CD14-positive monocyte (primary cell): ENCODE data around the gene TBC1D20. TPM values are rescaled to one million over a fixed set of nuclear protein-coding genes. Genes with fewer than 3 reads are reported as not detected.

Experiments
- DNase-seq, 3 donors: peaks; one replicate each; pipeline ENCODE4 v3.0.0-alpha.2; 2011 to 2022
- H2AFZ ChIP-seq: 2 replicates; pipeline ENCODE4 v1.6.0; 2012; ENCODE audit warnings: mild to moderate bottlenecking, low read depth, low read length, inconsistent platforms; ENCODE audit not compliant: insufficient read depth, poor library complexity, severe bottlenecking
- H3K27ac ChIP-seq, 2 donors: 1 replicate in 1 of 2; 2 replicates in 1 of 2; pipeline ENCODE4 v1.5.1; 2012 to 2013; ENCODE audit warnings: low read length in 2 of 2, control low read depth in 1 of 2, inconsistent platforms in 1 of 2, low read depth in 1 of 2, mild to moderate bottlenecking in 1 of 2
- H3K27me3 ChIP-seq, 2 donors: one replicate each; pipeline versions ENCODE4 v1.6.0 to v1.6.1; 2011 to 2013; ENCODE audit warnings: low read length in 2 of 2; ENCODE audit not compliant: control insufficient read depth in 2 of 2, insufficient read depth in 2 of 2
- H3K36me3 ChIP-seq, 2 donors: replicated peaks in 1 of 2; 1 replicate in 1 of 2; 2 replicates in 1 of 2; pipeline versions ENCODE4 v1.5.1 to v1.6.1; 2012 to 2013; ENCODE audit warnings: low read length in 2 of 2, control low read depth in 1 of 2, inconsistent platforms in 1 of 2, mild to moderate bottlenecking in 1 of 2; ENCODE audit not compliant: insufficient read depth in 2 of 2, control insufficient read depth in 1 of 2
- H3K4me1 ChIP-seq, 2 donors: 1 replicate in 1 of 2; 2 replicates in 1 of 2; pipeline versions ENCODE4 v1.5.1 to v1.6.1; 2012 to 2013; ENCODE audit warnings: low read length in 2 of 2, control low read depth in 1 of 2, inconsistent platforms in 1 of 2, mild to moderate bottlenecking in 1 of 2, moderate library complexity in 1 of 2; ENCODE audit not compliant: insufficient read depth in 2 of 2, control insufficient read depth in 1 of 2
- H3K4me2 ChIP-seq: replicated peaks from 2 replicates; pipeline ENCODE3; 2012; ENCODE audit warnings: low read length, moderate library complexity, mild to moderate bottlenecking; ENCODE audit not compliant: poor library complexity, severe bottlenecking; ENCODE audit errors: extremely low read depth
- H3K4me3 ChIP-seq, 3 experiments: fragments of 200-600 bp in 1 of 3; sonication (generic) in 1 of 3; replicated peaks in 1 of 3; 1 replicate in 2 of 3; 2 replicates in 1 of 3; pipeline ENCODE4 v1.5.1; 2011 to 2013; ENCODE audit warnings: low read length in 3 of 3, mild to moderate bottlenecking in 3 of 3, control low read depth in 2 of 3, low read depth in 2 of 3, inconsistent platforms in 1 of 3, moderate library complexity in 1 of 3
- H3K79me2 ChIP-seq: 2 replicates; pipeline ENCODE4 v1.6.0; 2012; ENCODE audit warnings: mild to moderate bottlenecking, control low read depth, inconsistent platforms, low read length, moderate library complexity; ENCODE audit not compliant: insufficient read depth
- H3K9ac ChIP-seq: 2 replicates; pipeline ENCODE4 v1.6.0; 2017; ENCODE audit warnings: low read length, mild to moderate bottlenecking; ENCODE audit not compliant: insufficient read depth, poor library complexity, severe bottlenecking
- H3K9me3 ChIP-seq, 2 donors: replicated peaks in 1 of 2; 1 replicate in 1 of 2; 2 replicates in 1 of 2; pipeline versions ENCODE4 v1.5.1 to v1.6.1; 2012 to 2013; ENCODE audit warnings: low read length in 2 of 2, control low read depth in 1 of 2; ENCODE audit not compliant: control insufficient read depth in 1 of 2, insufficient read depth in 1 of 2
- H4K20me1 ChIP-seq: 2 replicates; pipeline ENCODE4 v1.6.0; 2012; ENCODE audit warnings: mild to moderate bottlenecking, low read length, control low read depth, moderate library complexity; ENCODE audit not compliant: insufficient read depth
- H3K27ac Mint-ChIP-seq, 7 donors: one replicate each; pipeline ENCODE4 v1.8.0; 2020; ENCODE audit warnings: mild to moderate bottlenecking in 7 of 7, mixed read lengths in 7 of 7, moderate library complexity in 6 of 7, inconsistent platforms in 2 of 7
- H3K27me3 Mint-ChIP-seq, 3 donors: one replicate each; pipeline ENCODE4 v1.8.0; 2021 to 2022; ENCODE audit warnings: low read depth in 3 of 3, mild to moderate bottlenecking in 3 of 3, mixed read lengths in 3 of 3, moderate library complexity in 3 of 3, inconsistent platforms in 1 of 3
- H3K36me3 Mint-ChIP-seq, 2 donors: one replicate each; pipeline ENCODE4 v1.8.0; 2020; ENCODE audit warnings: mixed read lengths in 2 of 2, inconsistent platforms in 1 of 2, mild to moderate bottlenecking in 1 of 2
- H3K4me1 Mint-ChIP-seq: one replicate; pipeline ENCODE4 v1.8.0; 2020; ENCODE audit warnings: mild to moderate bottlenecking, mixed read lengths
- H3K4me3 Mint-ChIP-seq, 2 donors: one replicate each; pipeline ENCODE4 v1.8.0; 2020; ENCODE audit warnings: mild to moderate bottlenecking in 2 of 2, mixed read lengths in 2 of 2, moderate library complexity in 1 of 2
- H3K9me3 Mint-ChIP-seq, 7 donors: one replicate each; pipeline ENCODE4 v1.8.0; 2020 to 2022; ENCODE audit warnings: mixed read lengths in 7 of 7, mild to moderate bottlenecking in 6 of 7, moderate library complexity in 6 of 7, inconsistent platforms in 2 of 7
- CTCF ChIP-seq: fragments of 200-600 bp; IDR thresholded peaks from one replicate; pipeline ENCODE4 v1.8.0; 2022; ENCODE audit warnings: antibody characterized with exemption, mild to moderate bottlenecking
- WGBS: methylation state at CpG from one replicate; pipeline ENCODE4 v1.1.5; 2013; ENCODE audit warnings: missing lambda C conversion rate; ENCODE audit not compliant: insufficient coverage; 5-methylcytosine and 5-hydroxymethylcytosine counted together
- intact Hi-C, 2 donors: fragments of 100-400 bp; cut with micrococcal nuclease; formaldehyde crosslinking; loops; one replicate each; pipeline versions ENCODE4 v1.15.0 to v1.15.1; 2023
- polyA plus RNA-seq, 3 donors: library from polyadenylated mRNA; depleted of rRNA in 1 of 3; unstranded in 2 of 3; stranded (reverse) in 1 of 3; fragments of 300-500 nt in 2 of 3; fragments of >200 nt in 1 of 3; fragmentation: Illumina TruSeq in 2 of 3; gene quantifications; 1 replicate in 2 of 3; 2 replicates in 1 of 3; pipeline ENCODE4 v1.2.3, GENCODE V29; 2012 to 2021

TBC1D20 gene
- polyA plus RNA-seq, 3 donors, result 10.5 to 24.7 (median 11.3) TPM

- H2AFZ ChIP-seq, result no peak overlapping the region
- H3K27me3 Mint-ChIP-seq, result peaks cover 0 to 2% (median 2%) of the 10 kb centered on the region in 3 donors
- peak overlapping the region in 1 of 2 donors; percentile 23 for H3K27ac ChIP-seq
- no peak overlapping the region for H3K4me3 ChIP-seq
- no peaks in the 10 kb centered on the region for H3K27me3 ChIP-seq
- H3K4me3 Mint-ChIP-seq, result peak overlapping the region in 1 of 2 donors; percentile 34
- H3K9me3 Mint-ChIP-seq, result no peaks in the 10 kb centered on the region
- H4K20me1 ChIP-seq, result peaks cover 11% of the 10 kb centered on the region
- H3K36me3 ChIP-seq, result peaks cover 53 to 85% of the 10 kb centered on the region in 2 donors
- H3K9ac ChIP-seq, result no peak overlapping the region
- no peak overlapping the region for H3K4me2 ChIP-seq
- H3K36me3 Mint-ChIP-seq, result peaks cover 65 to 89% of the 10 kb centered on the region in 2 donors
- H3K9me3 ChIP-seq, result no peaks in the 10 kb centered on the region
- H3K4me1 Mint-ChIP-seq, result peaks cover 19% of the 10 kb centered on the region
- intact Hi-C loops, result loop anchor here in 1 of 2 donors (10.0 kb wide), 1 partner anchor 51 kb away; no protein-coding TSS in a partner anchor
- H3K27ac Mint-ChIP-seq, result peak overlapping the region; percentile 0 to 88 (median 18)
- 70% methylated on average over 12 of the region's 12 CpGs for WGBS
- H3K4me1 ChIP-seq, result peaks cover 8 to 9% of the 10 kb centered on the region in 2 donors
- TF ChIP-seq CTCF, result no peak
- no peaks in the 10 kb centered on the region for H3K79me2 ChIP-seq
- DNase-seq, result peak in 1 of 3 donors; percentile 23
These were observed 28.9 kb downstream of the TBC1D20 start for GRCh38 chr20:433300-433975.

GRCh38 chr20:432677-433299 lies 29.5 kb downstream of the TBC1D20 start:
- peaks cover 59 to 85% of the 10 kb centered on the region in 2 donors for H3K36me3 ChIP-seq
- no peak overlapping the region for H3K4me3 ChIP-seq
- Mint-ChIP-seq H3K27ac (peak overlapping the region in 6 of 7 donors; percentile 17 to 84 (median 64)), H3K36me3 (peaks cover 70 to 89% of the 10 kb centered on the region in 2 donors), H3K9me3 (no peaks in the 10 kb centered on the region), H3K27me3 (peaks cover 0 to 2% (median 2%) of the 10 kb centered on the region in 3 donors), H3K4me1 (peaks cover 13% of the 10 kb centered on the region), H3K4me3 (no peak overlapping the region)
- no peaks in the 10 kb centered on the region for H3K27me3 ChIP-seq
- H3K27ac ChIP-seq, result no peak overlapping the region
- H3K9ac ChIP-seq, result no peak overlapping the region
- no peak overlapping the region for H2AFZ ChIP-seq
- peaks cover 6% of the 10 kb centered on the region for H4K20me1 ChIP-seq
- intact Hi-C loops, result loop anchor here in 1 of 2 donors (10.0 kb wide), 1 partner anchor 52 kb away; no protein-coding TSS in a partner anchor
- H3K79me2 ChIP-seq, result no peaks in the 10 kb centered on the region
- H3K4me2 ChIP-seq, result no peak overlapping the region
- WGBS, result 91% methylated on average over 9 of the region's 11 CpGs
- DNase-seq, result no peak
- no peak for TF ChIP-seq CTCF
- peaks cover 1 to 2% of the 10 kb centered on the region in 2 donors for H3K4me1 ChIP-seq
- H3K9me3 ChIP-seq, result no peaks in the 10 kb centered on the region
